GM18907 (cell line): ENCODE data around the gene ADORA1.

Experiments
- ATAC-seq: cut with Tn5 transposase; IDR thresholded peaks from one replicate; pipeline ENCODE4 v1.9.1; 2021; ENCODE audit warnings: mild to moderate bottlenecking, moderate library complexity; ENCODE audit not compliant: unreplicated experiment

The ADORA1 gene

DNA sequence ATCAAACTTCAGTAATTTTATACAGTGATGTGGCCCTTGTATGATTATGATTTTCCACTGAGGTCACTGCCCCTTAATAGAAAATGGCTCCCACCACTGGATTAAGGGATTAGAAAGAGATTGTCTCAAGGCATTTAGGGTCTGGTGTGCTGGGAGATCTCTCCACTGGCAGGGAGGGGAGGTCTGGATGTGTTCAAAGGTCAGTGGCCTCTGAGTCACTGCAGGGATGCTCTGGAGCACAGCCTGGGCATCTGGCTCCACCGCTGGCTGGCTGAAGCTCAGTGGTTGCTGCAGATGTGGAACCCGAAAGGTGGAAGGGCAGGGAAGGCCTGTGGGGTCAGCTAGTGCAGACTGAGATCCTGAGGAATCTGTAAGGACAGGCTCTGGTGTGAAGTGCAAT lies 77.2 kb downstream of the ADORA1 start:
- no peak for ATAC-seq

DNA sequence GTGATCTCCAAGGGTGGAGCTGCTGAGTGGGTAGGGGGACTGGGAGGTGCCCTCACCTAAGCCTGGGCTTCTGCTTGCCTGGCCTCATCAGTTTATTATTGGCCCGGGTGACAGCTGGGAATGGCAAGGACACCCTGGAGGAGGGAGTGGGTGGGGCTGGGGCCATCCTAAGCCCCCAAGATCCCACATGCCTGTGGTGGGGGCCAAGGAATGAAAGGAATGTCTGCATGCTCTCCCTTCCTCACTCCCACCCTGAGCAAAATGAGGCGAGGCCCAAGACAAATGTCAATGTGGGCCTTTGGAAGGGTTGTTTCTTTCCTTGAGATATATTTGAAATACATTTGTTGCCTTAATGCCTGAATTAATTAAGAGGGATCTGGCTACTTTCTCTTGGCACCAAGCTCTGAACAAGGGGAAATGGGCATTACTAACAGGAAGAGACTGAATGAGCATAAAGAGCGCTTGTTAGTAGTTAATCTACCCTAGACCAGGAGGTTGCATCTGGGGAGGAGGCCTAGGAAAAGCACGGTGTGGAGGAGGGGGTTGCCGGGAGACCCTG lies 78.7 kb downstream of the ADORA1 start:
- no peak for ATAC-seq

DNA sequence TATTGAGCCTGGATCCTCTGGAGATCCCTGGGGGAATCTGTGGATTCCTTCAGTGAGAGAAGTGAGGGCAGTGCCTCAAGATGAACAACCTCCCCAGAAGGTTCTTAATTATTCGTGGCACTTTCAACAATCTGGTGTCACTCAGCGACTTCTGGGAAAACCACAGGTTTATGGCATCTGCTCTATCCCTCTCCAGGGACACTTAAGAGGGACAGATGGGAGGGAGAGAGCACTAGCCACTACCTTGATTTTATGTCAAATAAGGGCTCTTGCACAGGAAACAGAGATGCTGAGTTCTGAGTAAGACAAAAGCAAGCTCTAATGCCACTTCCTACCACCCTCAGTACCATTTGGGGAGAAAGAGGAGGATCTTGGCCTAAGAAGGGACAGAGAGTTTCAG lies 80.2 kb downstream of the ADORA1 start:
- ATAC-seq = no peak

DNA sequence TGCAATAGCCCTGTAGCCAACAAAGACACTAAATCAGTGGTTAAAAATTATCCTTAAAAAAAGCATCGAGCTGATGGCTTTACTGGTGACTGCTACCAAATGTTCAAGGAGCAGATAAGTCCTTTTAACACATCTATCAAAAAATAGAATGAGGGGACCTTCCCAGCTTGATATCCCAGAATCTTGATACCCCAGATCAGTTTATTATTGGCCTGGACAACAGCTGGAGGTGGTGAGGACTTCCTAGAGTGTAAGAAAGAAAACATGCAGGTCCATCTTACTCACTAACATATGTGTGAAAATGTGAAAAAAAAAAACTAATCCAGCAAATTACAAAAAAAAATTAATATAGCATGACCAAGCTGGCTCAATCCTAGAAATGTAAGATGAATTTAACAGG lies 80.7 kb downstream of the ADORA1 start:
- no peak for ATAC-seq

DNA sequence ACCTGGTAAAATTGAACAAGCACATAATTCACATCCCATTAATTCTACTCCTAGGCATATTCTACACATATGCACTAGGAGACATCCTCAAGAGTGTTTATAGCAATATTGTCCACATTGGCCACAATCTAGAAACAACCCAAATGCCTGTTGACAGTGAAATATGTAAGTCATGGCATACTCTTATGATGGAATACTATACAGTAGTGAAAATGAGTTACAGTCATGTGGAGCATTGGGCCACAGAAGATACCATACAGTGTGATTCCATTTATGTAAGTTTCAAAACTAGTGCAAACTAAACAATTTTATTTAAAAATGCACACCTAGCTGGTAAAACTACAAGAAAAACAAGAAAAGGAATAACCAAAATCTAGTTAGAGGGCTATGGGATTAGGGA lies 82.8 kb downstream of the ADORA1 start:
- no peak for ATAC-seq

DNA sequence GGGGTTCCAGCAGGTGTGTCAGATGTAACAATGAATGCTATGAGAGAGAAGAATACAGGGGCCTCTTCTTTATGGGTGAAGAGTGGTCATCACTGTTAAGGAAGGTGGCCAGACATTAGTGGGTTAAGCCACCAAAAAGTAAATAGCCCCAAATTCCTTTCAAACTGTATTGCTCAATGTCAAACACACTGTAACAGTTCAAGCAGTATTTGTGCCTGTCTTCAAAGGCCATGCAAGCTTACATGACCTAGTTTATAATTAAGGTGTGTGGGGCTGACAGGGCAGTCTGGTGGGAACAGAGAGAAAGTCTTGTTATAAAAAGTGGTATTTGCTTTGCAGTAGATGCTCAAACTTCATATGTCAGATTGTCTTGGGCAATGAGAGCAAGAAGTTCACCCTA lies 83.5 kb downstream of the ADORA1 start:
- no peak for ATAC-seq

DNA sequence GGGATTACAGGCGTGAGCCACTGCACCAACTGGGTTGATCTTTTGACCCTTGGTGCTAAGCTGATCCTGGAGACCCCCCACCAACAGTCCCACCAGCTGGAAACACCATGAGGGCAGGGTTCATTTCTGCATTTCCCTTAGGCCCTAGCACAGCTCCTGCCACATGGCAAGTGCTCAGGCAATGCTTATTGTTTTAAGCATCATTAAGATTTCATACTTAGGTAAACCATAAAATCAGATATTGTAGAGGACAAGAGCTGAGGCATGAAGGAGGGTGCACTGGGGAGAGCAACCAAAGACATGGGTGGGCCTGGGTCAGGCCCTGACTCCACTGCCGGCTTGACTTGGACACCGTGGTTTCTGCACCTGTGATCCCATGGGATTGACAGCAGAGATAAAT lies 84.3 kb downstream of the ADORA1 start:
- no peak for ATAC-seq

DNA sequence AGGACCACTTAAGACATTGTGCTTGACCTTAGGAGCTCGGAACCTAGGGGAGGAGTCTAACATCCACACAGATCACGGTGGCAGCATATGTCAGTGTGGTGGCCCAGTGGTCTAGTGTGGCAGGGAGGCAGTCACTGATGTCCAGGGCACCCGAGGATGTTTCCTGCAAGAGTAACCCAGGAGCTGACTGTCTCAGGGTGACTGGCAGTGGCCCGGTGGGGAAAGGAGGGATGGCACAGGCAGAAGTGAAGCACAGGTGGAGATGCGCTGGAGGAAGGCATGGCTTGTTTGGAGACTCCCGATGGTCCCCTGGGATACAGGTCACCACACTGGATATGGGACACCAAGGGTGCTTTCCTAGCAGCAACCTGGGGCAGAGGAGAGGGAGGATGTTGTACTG lies 85.6 kb downstream of the ADORA1 start:
- no peak for ATAC-seq

DNA sequence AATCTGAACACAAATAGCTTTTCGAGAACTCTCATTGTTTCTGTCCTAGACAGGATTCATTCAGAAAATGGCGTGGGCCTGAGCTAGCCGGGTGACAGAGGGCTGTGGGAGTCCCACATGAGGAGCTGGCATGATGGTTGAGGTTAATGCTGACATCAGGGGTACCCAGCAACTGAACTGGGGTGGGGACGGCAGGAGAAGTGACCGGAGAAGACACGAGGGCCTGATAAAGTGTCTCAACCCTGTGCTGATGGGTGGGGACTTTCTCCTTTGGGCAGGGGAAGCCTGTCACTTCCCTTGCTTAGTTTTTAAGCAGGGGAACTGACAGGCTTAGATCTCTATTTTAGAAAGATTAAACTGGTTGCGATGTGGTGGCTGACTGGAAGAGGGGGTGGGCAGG lies 87.3 kb downstream of the ADORA1 start:
- ATAC-seq = no peak

DNA sequence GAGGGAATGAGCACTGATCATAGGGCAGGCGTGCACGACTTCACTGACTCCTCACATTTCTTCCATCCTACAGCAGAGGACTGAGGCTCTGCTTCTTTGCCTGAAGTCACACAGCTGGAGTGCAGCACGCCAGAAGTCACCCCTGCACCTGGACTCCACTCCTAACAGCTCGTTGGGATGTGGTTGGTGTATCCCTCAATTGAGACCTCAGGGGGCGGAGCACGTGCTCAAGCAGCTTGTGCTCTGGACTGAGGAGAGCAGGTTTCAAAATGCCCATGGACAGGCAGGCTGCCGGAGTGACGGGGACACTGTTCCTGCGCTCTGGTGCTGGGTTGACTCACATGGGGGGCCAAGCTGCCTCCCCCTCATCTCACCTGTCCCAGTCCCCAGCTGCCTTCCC lies 88.0 kb downstream of the ADORA1 start:
- ATAC-seq = no peak

DNA sequence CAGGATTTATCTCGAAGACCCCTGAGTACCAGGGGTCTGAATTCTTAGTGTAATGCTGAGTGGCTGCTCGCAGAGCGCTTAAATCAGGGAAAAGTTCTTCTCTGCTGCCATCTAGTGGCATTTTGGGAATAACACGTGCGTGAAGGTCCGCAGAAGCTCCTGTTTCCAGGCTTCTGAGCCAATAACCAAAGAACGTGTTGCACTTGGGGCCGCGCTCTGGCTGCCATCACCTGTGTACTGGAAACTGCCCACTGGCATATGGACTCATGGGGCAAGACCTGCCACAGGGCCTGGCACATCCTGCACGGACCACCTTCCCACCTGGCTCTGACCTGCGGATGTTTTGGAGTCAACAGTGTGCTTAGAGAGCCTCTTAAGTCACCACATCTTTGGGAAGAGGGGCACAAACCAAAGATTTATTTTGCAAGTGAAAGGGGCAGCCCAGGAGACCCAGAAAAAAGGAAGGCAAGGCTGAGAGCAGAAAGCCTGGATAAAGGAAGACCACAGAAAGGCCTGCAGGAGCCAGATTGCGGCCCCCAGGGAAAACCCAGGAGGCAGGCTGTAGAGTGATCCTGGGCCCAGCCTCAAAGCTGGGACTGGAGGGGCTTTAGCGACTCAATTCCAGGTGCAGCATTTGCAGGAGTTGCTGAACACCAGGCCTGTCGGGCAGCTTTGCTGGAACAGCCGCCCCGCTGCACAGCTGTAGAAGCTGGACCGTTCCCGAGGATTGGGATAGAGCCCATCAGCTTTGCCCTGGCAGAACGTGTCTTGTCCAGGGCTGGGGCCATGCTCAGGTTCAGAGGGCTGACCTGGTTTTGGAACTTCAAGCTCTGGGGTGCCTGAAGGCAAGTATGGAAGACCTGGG lies 89.0 kb downstream of the ADORA1 start:
- ATAC-seq = no peak
